Stomach (tissue), 4 donors: ENCODE measurements around the gene TCFL5.
A peak's percentile ranks its signal among the peaks of the same experiment; 100 is the strongest.

Experiments
- EP300 ChIP-seq: sonication (generic); formaldehyde crosslinking; IDR thresholded peaks from one replicate; pipeline ENCODE4 v1.6.1; 2017; ENCODE audit warnings: antibody characterized with exemption
- POLR2A ChIP-seq, 4 donors: fragments of 450-650 bp; IDR thresholded peaks; one replicate each; pipeline ENCODE4 v1.6.1; 2016; ENCODE audit warnings: antibody characterized with exemption in 4 of 4, control low read depth in 2 of 4, mild to moderate bottlenecking in 1 of 4, moderate library complexity in 1 of 4
- POLR2AphosphoS5 ChIP-seq, 3 donors: sonication (generic); formaldehyde crosslinking; IDR thresholded peaks; one replicate each; pipeline ENCODE4 v1.6.1; 2016; ENCODE audit warnings: antibody characterized with exemption in 3 of 3
- TF ChIP-seq, protein P1 (sequence below), 7 experiments: fragments of 450-650 bp in 4 of 7; fragments of 200-600 bp in 3 of 7; sonication (generic) in 3 of 7; IDR thresholded peaks; one replicate each; pipeline ENCODE4 v1.5.1; 2016 to 2019; ENCODE audit warnings: antibody characterized with exemption in 7 of 7, control low read depth in 2 of 7, mild to moderate bottlenecking in 1 of 7

DNA sequence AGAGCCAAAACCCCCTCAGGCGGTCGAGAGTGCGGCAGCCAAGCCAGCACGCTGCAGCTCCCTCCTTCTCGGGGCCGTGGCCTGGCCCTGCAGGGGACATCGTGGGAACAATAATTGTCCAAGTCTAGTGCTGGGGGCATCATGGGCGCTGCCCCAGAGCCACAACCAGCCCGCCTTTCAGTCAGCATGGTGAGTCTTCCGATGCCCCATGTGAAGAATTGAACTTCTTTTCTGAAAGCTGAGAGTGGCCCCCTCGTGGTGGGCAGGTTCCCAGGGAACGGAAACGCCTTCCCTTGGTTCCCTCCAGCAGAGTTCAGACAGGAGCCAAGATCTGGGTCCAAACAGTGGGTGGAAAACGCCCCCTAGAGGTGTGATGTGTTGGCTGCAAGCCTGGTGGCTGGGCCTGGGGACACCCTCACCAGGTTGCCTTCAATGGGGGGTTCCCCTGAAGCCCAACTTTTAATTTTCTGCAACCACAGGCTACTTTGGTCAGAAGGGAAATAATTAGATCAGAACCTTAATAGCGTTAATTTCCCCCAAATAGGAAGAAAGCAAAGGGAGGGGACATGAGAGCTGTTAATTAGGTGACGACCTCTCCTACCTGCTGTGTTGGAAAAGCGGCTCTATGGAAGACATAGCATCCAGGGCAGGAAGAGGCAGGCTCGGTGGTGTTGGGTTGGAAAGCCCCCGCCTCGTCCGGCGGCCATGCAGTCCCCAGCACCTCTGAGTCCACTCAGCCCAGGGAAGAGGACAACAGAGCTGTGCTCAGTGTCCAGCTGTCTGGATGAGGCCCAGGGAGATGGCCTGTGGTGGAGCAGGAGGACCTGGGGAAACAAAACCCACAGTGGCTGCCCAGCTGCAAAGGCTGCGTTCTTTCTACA is 70.1 kb downstream of the TCFL5 start:
- TF ChIP-seq, protein P1, sequence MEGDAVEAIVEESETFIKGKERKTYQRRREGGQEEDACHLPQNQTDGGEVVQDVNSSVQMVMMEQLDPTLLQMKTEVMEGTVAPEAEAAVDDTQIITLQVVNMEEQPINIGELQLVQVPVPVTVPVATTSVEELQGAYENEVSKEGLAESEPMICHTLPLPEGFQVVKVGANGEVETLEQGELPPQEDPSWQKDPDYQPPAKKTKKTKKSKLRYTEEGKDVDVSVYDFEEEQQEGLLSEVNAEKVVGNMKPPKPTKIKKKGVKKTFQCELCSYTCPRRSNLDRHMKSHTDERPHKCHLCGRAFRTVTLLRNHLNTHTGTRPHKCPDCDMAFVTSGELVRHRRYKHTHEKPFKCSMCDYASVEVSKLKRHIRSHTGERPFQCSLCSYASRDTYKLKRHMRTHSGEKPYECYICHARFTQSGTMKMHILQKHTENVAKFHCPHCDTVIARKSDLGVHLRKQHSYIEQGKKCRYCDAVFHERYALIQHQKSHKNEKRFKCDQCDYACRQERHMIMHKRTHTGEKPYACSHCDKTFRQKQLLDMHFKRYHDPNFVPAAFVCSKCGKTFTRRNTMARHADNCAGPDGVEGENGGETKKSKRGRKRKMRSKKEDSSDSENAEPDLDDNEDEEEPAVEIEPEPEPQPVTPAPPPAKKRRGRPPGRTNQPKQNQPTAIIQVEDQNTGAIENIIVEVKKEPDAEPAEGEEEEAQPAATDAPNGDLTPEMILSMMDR (IDR thresholded peaks at IDR 0.05), result peak in 5 of 7 experiments; percentile 81 to 96 (median 90)
- TF ChIP-seq POLR2A (IDR thresholded peaks at IDR 0.05), result no peak
- peak in 1 of 3 donors; percentile 74 for TF ChIP-seq POLR2AphosphoS5 (IDR thresholded peaks at IDR 0.05)
- no peak for TF ChIP-seq EP300
